WI38 (cell line): ENCODE data around the gene GCM1.

Source experiments
- H3K4me3 ChIP-seq: 2 replicates; pipeline ENCODE4 v1.5.1; 2011; ENCODE audit warnings: low read depth, mild to moderate bottlenecking, control low read depth, low read length
- CTCF ChIP-seq: IDR thresholded peaks from 2 replicates; pipeline ENCODE4 v1.5.1; 2012; ENCODE audit warnings: low read depth, mild to moderate bottlenecking, control low read depth, low read length

The GCM1 gene

DNA sequence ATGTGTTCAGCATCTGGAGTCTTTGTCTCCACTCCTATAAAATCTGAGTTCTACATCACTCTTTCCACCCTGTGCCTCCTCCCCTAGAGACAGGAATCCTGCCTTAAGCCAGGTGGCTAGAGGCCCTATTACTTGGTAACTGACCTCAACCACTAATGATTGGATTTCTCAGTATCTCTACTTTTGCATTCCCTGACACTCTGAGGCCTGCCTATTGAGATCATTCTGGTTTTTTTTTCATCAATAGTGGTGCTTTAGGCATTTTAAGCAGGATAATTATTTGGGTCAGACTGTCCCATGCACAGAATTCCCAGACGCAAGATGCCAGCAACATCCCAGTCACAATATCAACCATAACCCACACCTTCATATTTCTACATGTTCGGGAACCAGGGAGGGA lies 3.9 kb upstream of the GCM1 start:
- H3K4me3 ChIP-seq: no peak overlapping the region
- TF ChIP-seq CTCF: no peak

GRCh38 chr6:53151676-53152075 lies 3.0 kb upstream of the GCM1 start:
- H3K4me3 ChIP-seq: no peak overlapping the region
- no peak for TF ChIP-seq CTCF

DNA sequence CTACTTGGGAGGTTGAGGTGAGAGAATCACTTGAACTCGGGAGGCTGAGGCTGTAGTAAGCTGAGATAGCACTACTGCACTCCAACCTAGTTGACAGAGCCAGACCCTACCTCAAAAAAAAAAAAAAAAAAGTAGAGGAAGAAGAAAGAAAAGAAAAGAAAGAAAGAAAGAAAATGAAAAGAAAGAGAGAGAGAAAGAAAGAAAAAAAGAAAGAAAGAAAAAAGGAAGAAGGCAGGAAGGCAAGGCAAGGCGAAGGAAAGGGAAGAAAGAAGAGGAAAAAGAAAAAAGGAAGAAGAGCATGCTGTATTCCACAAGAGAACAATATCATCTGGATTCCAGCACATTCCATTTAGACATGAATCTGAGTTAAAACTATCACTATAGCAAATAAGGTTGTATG lies 3.8 kb downstream of the GCM1 start:
- no peak for TF ChIP-seq CTCF
- no peak overlapping the region for H3K4me3 ChIP-seq

- no peak for TF ChIP-seq CTCF
- no peak overlapping the region for H3K4me3 ChIP-seq
These were observed 4.9 kb downstream of the GCM1 start for GRCh38 chr6:53143710-53144109.

GRCh38 chr6:53142810-53143209 lies 5.8 kb downstream of the GCM1 start:
- no peak overlapping the region for H3K4me3 ChIP-seq
- no peak for TF ChIP-seq CTCF

- no peak for TF ChIP-seq CTCF
- no peak overlapping the region for H3K4me3 ChIP-seq
These were observed 8.7 kb downstream of the GCM1 start for GRCh38 chr6:53139841-53140413.

- H3K4me3 ChIP-seq: no peak overlapping the region
- TF ChIP-seq CTCF: no peak
These were observed 12.5 kb downstream of the GCM1 start for GRCh38 chr6:53136000-53136609.
